ENCODE measurements around the gene ABHD17C. TPM values are rescaled to one million over a fixed set of nuclear protein-coding genes. Genes with fewer than 3 reads are reported as not detected.

Gene ABHD17C
- total RNA-seq, 4 donors from 2014 or later, result 41.0 to 96.0 (median 72.5) TPM

- DNase-seq, result no peak
- Histone ChIP-seq H3K36me3 (no peaks in the 10 kb centered on the region), H3K4me3 (no peak overlapping the region), H3K27me3 (no peaks in the 10 kb centered on the region), H3K4me1 (no peaks in the 10 kb centered on the region), H3K27ac (no peak overlapping the region), H3K9me3 (no peaks in the 10 kb centered on the region)
- 76% methylated on average over 3 of the region's 3 CpGs; no CpG with 5 or more reads in 1 of the 2 donors for WGBS, 2 donors (ENCODE audit: low coverage in 1 of 2)
- TF ChIP-seq CTCF (IDR thresholded peaks at IDR 0.05) (no peak), EP300 (IDR thresholded peaks at IDR 0.05; ENCODE audit: low read depth) (no peak), POLR2AphosphoS5 (IDR thresholded peaks at IDR 0.05) (no peak), POLR2A (IDR thresholded peaks at IDR 0.05) (no peak)
- in situ Hi-C loops (cut with MboI; ENCODE audit: low pct_ligation_motif_present in 1 of 4, low pct_unique_long_range_greater_than_20kb in 1 of 4, low sequenced_read_pairs in 3 of 4) (loop anchor here in 1 of 4 donors (25.0 kb wide), 1 partner anchor 302 kb away; no protein-coding TSS in a partner anchor), intact Hi-C loops (cut with DNase I; ENCODE audit: low total_unique reads) (no loop called here)
Observed at GRCh38 chr15:80764535-80764934, 69.4 kb downstream of the ABHD17C start.

GRCh38 chr15:80766275-80766674 is 71.2 kb downstream of the ABHD17C start:
- Histone ChIP-seq H3K27ac (no peak overlapping the region), H3K36me3 (no peaks in the 10 kb centered on the region), H3K4me1 (no peaks in the 10 kb centered on the region), H3K9me3 (no peaks in the 10 kb centered on the region), H3K27me3 (no peaks in the 10 kb centered on the region), H3K4me3 (no peak overlapping the region)
- no peak for TF ChIP-seq CTCF (IDR thresholded peaks at IDR 0.05)
- no peak for TF ChIP-seq POLR2AphosphoS5 (IDR thresholded peaks at IDR 0.05)
- no peak for TF ChIP-seq EP300 (IDR thresholded peaks at IDR 0.05; ENCODE audit: low read depth)
- no peak for TF ChIP-seq POLR2A (IDR thresholded peaks at IDR 0.05)
- 92% methylated on average over 3 of the region's 3 CpGs; no CpG with 5 or more reads in 1 of the 2 donors for WGBS, 2 donors (ENCODE audit: low coverage in 1 of 2)
- no peak for DNase-seq
- intact Hi-C loops (cut with DNase I; ENCODE audit: low total_unique reads), result no loop called here
- in situ Hi-C loops (cut with MboI; ENCODE audit: low pct_ligation_motif_present in 1 of 4, low pct_unique_long_range_greater_than_20kb in 1 of 4, low sequenced_read_pairs in 3 of 4), result loop anchor here in 1 of 4 donors (25.0 kb wide), 1 partner anchor 304 kb away; no protein-coding TSS in a partner anchor

- in situ Hi-C loops (cut with MboI; ENCODE audit: low pct_ligation_motif_present in 1 of 4, low pct_unique_long_range_greater_than_20kb in 1 of 4, low sequenced_read_pairs in 3 of 4) (loop anchor here in 1 of 4 donors (25.0 kb wide), 1 partner anchor 306 kb away; no protein-coding TSS in a partner anchor), intact Hi-C loops (cut with DNase I; ENCODE audit: low total_unique reads) (no loop called here)
- Histone ChIP-seq H3K27me3 (no peaks in the 10 kb centered on the region), H3K27ac (no peak overlapping the region), H3K4me1 (no peaks in the 10 kb centered on the region), H3K4me3 (no peak overlapping the region), H3K36me3 (no peaks in the 10 kb centered on the region), H3K9me3 (no peaks in the 10 kb centered on the region)
- TF ChIP-seq CTCF (IDR thresholded peaks at IDR 0.05), result no peak
- no peak for TF ChIP-seq POLR2AphosphoS5 (IDR thresholded peaks at IDR 0.05)
- no peak for DNase-seq
- 63 to 79% methylated on average over 1 of the region's 1 CpG for WGBS, 2 donors (ENCODE audit: low coverage in 1 of 2)
Observed at GRCh38 chr15:80768158-80768557, 73.0 kb downstream of the ABHD17C start.

GRCh38 chr15:80769153-80769828 is 74.2 kb downstream of the ABHD17C start:
- H3K36me3 ChIP-seq, result no peaks in the 10 kb centered on the region
- WGBS, 2 donors (ENCODE audit: low coverage in 1 of 2), result 82 to 88% methylated on average over 4 to 7 of the region's 7 CpGs
- no peaks in the 10 kb centered on the region for H3K27me3 ChIP-seq
- H3K9me3 ChIP-seq, result no peaks in the 10 kb centered on the region
- intact Hi-C loops (cut with DNase I; ENCODE audit: low total_unique reads) (no loop called here), in situ Hi-C loops (cut with MboI; ENCODE audit: low pct_ligation_motif_present in 1 of 4, low pct_unique_long_range_greater_than_20kb in 1 of 4, low sequenced_read_pairs in 3 of 4) (loop anchor here in 1 of 4 donors (25.0 kb wide), 1 partner anchor 307 kb away; no protein-coding TSS in a partner anchor)
- no peak overlapping the region for H3K27ac ChIP-seq
- H3K4me1 ChIP-seq, result peaks cover 0 to 2% (median 0%) of the 10 kb centered on the region in 4 donors
- no peak for DNase-seq
- TF ChIP-seq POLR2AphosphoS5 (IDR thresholded peaks at IDR 0.05) (no peak), EP300 (IDR thresholded peaks at IDR 0.05; ENCODE audit: low read depth) (no peak), POLR2A (IDR thresholded peaks at IDR 0.05) (no peak), CTCF (IDR thresholded peaks at IDR 0.05) (no peak)
- H3K4me3 ChIP-seq, result no peak overlapping the region

Data from transverse colon (tissue), 4 donors.